GM12878 (cell line): ENCODE results near the gene IL1RL1. TPM values are rescaled to one million over a fixed set of nuclear protein-coding genes. Genes with fewer than 3 reads are reported as not detected.

Experiments
- ATAC-seq: fragments of 200-7000 bp; cut with Tn5 transposase; 3 replicates; pipeline ENCODE4 v1.9.1; 2020; ENCODE audit warnings: mild to moderate bottlenecking, moderate library complexity
- BruUV-seq: library from RNA; stranded (reverse); fragments of 400-500 nt; replicated peaks from 2 replicates; lab custom pipeline; 2021; lab: Mats Ljungman, UMichigan
- CTCF ChIA-PET: fragments of 300-600 bp; sonication (Branson Sonifier 250); formaldehyde crosslinking; extraction: SDS; loops from one replicate; lab custom pipeline; 2021; ENCODE audit warnings: inconsistent platforms; lab: Yijun Ruan, JAX
- POLR2A ChIA-PET: fragments of 350-600 bp; formaldehyde crosslinking; extraction: SDS; loops from one replicate; lab custom pipeline; 2021; ENCODE audit warnings: inconsistent platforms; lab: Charles Lee
- RAD21 ChIA-PET: fragments of 300-600 bp; sonication (Branson Sonifier 250); formaldehyde crosslinking; loops from one replicate; lab custom pipeline; 2023; ENCODE audit warnings: antibody characterized with exemption; ENCODE audit not compliant: unreplicated experiment; lab: Charles Lee
- SMC1A ChIA-PET: fragments of 300-600 bp; sonication (Branson Sonifier 250); formaldehyde crosslinking; loops from one replicate; lab custom pipeline; 2023; ENCODE audit not compliant: unreplicated experiment, uncharacterized antibody; lab: Charles Lee
- DNase-seq: peaks from one replicate; pipeline ENCODE4 v3.0.0-alpha.2; 2011; ENCODE audit warnings: low read depth, low spot score
- FAIRE-seq: peaks from 3 replicates; lab custom pipeline; 2011; peaks lifted over from hg19 to GRCh38; lab: Jason Lieb, UNC
- H2AFZ ChIP-seq: 2 replicates; pipeline ENCODE4 v1.6.0; 2011; ENCODE audit warnings: low read depth, low read length, control low read depth; ENCODE audit not compliant: control insufficient read depth
- H3K27ac ChIP-seq: 2 replicates; pipeline ENCODE4 v1.5.1; 2011; ENCODE audit warnings: control low read depth; ENCODE audit not compliant: control insufficient read depth, insufficient read depth
- H3K27me3 ChIP-seq, 2 experiments: replicated peaks in 1 of 2; 2 replicates each; pipeline versions ENCODE4 v1.6.0 to v1.6.1; 2011; ENCODE audit warnings: low read length in 1 of 2; ENCODE audit not compliant: control insufficient read depth in 2 of 2, insufficient read depth in 2 of 2
- H3K36me3 ChIP-seq, 2 experiments: 2 replicates each; pipeline ENCODE4 v1.5.1; 2011; ENCODE audit warnings: low read length in 1 of 2; ENCODE audit not compliant: control insufficient read depth in 2 of 2, insufficient read depth in 2 of 2
- H3K4me1 ChIP-seq: 2 replicates; pipeline ENCODE4 v1.6.1; 2011; ENCODE audit warnings: mild to moderate bottlenecking, low read length, moderate library complexity, mixed read lengths; ENCODE audit not compliant: control insufficient read depth, insufficient read depth
- H3K4me2 ChIP-seq: 2 replicates; pipeline ENCODE4 v1.6.0; 2011; ENCODE audit warnings: control low read depth; ENCODE audit not compliant: control insufficient read depth, insufficient read depth
- H3K4me3 ChIP-seq: fragments of 200-600 bp; sonication (generic); 2 replicates; pipeline ENCODE4 v1.5.1; 2016
- H3K79me2 ChIP-seq: 2 replicates; pipeline ENCODE4 v1.6.0; 2011; ENCODE audit warnings: low read length; ENCODE audit not compliant: control insufficient read depth, insufficient read depth
- H3K9ac ChIP-seq: 2 replicates; pipeline ENCODE4 v1.8.0; 2011; ENCODE audit warnings: low read length, control low read depth, mixed read lengths; ENCODE audit not compliant: control insufficient read depth, insufficient read depth
- H3K9me3 ChIP-seq: replicated peaks from 3 replicates; pipeline ENCODE4 v1.5.1; 2011; ENCODE audit warnings: mild to moderate bottlenecking, low read length; ENCODE audit not compliant: control insufficient read depth, insufficient read depth
- H4K20me1 ChIP-seq: 2 replicates; pipeline ENCODE4 v1.6.0; 2011; ENCODE audit not compliant: control insufficient read depth, insufficient read depth
- ATF2 ChIP-seq: IDR thresholded peaks from 2 replicates; pipeline ENCODE4 v1.6.1; 2012; ENCODE audit warnings: low read length, inconsistent platforms
- CHD1 ChIP-seq: IDR thresholded peaks from 2 replicates; pipeline ENCODE4 v1.6.1; 2012; ENCODE audit warnings: low read depth, low read length, improper control_type of control experiment
- CHD4 ChIP-seq: fragments of 200-600 bp; sonication (generic); IDR thresholded peaks from 2 replicates; pipeline ENCODE4 v1.6.1; 2016; ENCODE audit warnings: mild to moderate bottlenecking
- MYC ChIP-seq: IDR thresholded peaks from 2 replicates; pipeline ENCODE4 v1.6.1; 2011; ENCODE audit warnings: mild to moderate bottlenecking, low read length, moderate library complexity, inconsistent platforms; ENCODE audit not compliant: insufficient read depth, insufficient replicate concordance, insufficient read length, severe bottlenecking
- SMC3 ChIP-seq: IDR thresholded peaks from 2 replicates; pipeline ENCODE4 v1.6.1; 2011; ENCODE audit warnings: low read length, improper control_type of control experiment, borderline replicate concordance
- ZBTB33 ChIP-seq: fragments of 450-650 bp; IDR thresholded peaks from 2 replicates; pipeline ENCODE4 v1.6.1; 2017; ENCODE audit warnings: mild to moderate bottlenecking
- ZNF384 ChIP-seq: IDR thresholded peaks from 2 replicates; pipeline ENCODE4 v1.6.1; 2012; ENCODE audit warnings: low read depth, mild to moderate bottlenecking, low read length, improper control_type of control experiment, borderline replicate concordance
- WGBS: methylation state at CpG from one replicate; pipeline ENCODE4 v1.1.6; 2016; ENCODE audit warnings: low lambda C conversion rate; ENCODE audit not compliant: insufficient replicate concordance, insufficient coverage; ENCODE audit errors: missing lambda C conversion rate; 5-methylcytosine and 5-hydroxymethylcytosine counted together
- in situ Hi-C: fragments of 300-500 bp; cut with MboI; formaldehyde crosslinking; loops from 9 replicates; pipeline ENCODE4 v1.14.3; 2018; ENCODE audit warnings: mixed read lengths
- intact Hi-C: fragments of 100-400 bp; cut with micrococcal nuclease; formaldehyde crosslinking; loops from one replicate; pipeline ENCODE4 v1.14.2; 2022; ENCODE audit not compliant: unreplicated experiment
- polyA plus RNA-seq, 11 experiments: library from polyadenylated mRNA; depleted of rRNA in 4 of 11; unstranded in 6 of 11; stranded (reverse) in 5 of 11; fragments of >200 nt; fragmentation: Nextera tagmentation in 4 of 11; fragmentation: Illumina TruSeq in 1 of 11; extraction: Ambion mirVana in 4 of 11; extraction: Trizol in 1 of 11; gene quantifications; 1 replicate in 1 of 11; 2 replicates in 10 of 11; pipeline versions ENCODE4 v1.2.1 to v1.2.3, GENCODE V29; 2011 to 2016; ENCODE audit warnings: inconsistent platforms in 2 of 11, missing spikeins in 2 of 11, low read depth in 1 of 11
- total RNA-seq, 4 experiments: library from RNA; depleted of rRNA in 3 of 4; stranded (reverse); fragments of >200 nt in 3 of 4; fragmentation: Illumina TruSeq in 1 of 4; extraction: Trizol in 1 of 4; gene quantifications; 2 replicates each; pipeline versions ENCODE4 v1.2.1 to v1.2.3, GENCODE V29; 2013 to 2021

The IL1RL1 gene
- total and polyA plus RNA-seq, 10 of the 15 experiments (the other 5 are each of a cell fraction or from before 2014, with no cell fraction given): 0.08 to 0.18 TPM; not detected in 8

DNA sequence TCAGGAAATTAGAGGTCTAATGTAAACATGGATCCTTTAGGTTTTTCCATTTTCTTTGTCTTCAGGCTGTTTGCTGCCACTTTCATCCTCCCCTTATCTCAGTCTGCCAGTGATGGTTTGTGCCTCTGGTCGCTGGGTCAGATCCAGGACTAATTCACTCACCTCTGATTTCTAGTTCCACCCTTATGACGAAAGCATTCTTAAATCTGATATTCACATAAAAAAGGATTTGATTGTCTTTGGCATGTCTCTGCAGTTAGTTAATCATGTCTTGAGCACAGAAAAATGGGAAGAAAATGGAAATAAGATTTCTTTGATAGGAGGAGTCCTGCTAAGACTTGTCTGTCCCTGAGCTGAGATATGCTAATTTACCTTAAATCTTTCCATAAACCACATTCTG is 4.6 kb downstream of the IL1RL1 start (continued):
- TF ChIP-seq CHD4 (no peak), ZNF384 (no peak), CHD1 (no peak), SMC3 (no peak), MYC (no peak), ATF2 (no peak)

DNA sequence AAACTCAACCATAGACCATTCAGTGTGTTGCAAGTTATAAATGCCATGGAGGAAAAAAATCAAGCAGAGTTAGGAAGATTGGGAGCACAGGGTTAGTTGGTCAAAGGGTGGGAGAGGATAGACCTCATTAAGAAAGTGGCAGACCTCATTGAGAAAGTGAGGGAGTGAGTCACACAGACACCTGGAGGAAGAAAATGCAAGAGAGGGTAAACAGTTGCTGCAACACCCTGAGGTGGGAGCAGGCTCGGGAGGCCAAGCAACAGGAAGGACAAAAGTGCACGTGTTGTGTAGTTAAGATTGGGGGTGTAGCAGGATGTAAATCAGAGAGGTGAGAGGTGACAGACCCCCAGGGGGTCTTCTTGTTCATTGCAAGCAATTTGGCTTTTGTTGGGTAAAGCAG is 6.4 kb downstream of the IL1RL1 start:
- H3K9me3 ChIP-seq: no peaks in the 10 kb centered on the region
- SMC1A ChIA-PET: no interaction called here
- no peak overlapping the region for H2AFZ ChIP-seq
- no peak overlapping the region for H3K4me3 ChIP-seq
- CTCF ChIA-PET: no interaction called here
- intact Hi-C loops: no loop called here
- DNase-seq: no peak
- no peak overlapping the region for H3K27ac ChIP-seq
- H3K4me2 ChIP-seq: no peak overlapping the region
- H3K4me1 ChIP-seq: no peaks in the 10 kb centered on the region
- POLR2A ChIA-PET: no interaction called here
- TF ChIP-seq ZBTB33: no peak
- TF ChIP-seq SMC3: no peak
- TF ChIP-seq, all 136 proteins: peak for 0
- no peaks in the 10 kb centered on the region for H3K36me3 ChIP-seq
- FAIRE-seq (no peak), ATAC-seq (no peak)
- no TSS peak for BruUV-seq
- no peaks in the 10 kb centered on the region for H4K20me1 ChIP-seq
- WGBS: 0% methylated on average over 2 of the region's 2 CpGs
- RAD21 ChIA-PET: no interaction called here
- in situ Hi-C loops: no loop called here
- peaks cover 0 to 2% of the 10 kb centered on the region in 2 experiments; a peak in 2 of 4 replicates for H3K27me3 ChIP-seq
- H3K9ac ChIP-seq: no peak overlapping the region
- no peaks in the 10 kb centered on the region for H3K79me2 ChIP-seq
